ENCODE results near the gene JAZF1. TPM values are rescaled to one million over a fixed set of nuclear protein-coding genes. Genes with fewer than 3 reads are reported as not detected.

Gene JAZF1
- total RNA-seq, 1 experiment from 2014 or later, result 14.2 TPM

DNA sequence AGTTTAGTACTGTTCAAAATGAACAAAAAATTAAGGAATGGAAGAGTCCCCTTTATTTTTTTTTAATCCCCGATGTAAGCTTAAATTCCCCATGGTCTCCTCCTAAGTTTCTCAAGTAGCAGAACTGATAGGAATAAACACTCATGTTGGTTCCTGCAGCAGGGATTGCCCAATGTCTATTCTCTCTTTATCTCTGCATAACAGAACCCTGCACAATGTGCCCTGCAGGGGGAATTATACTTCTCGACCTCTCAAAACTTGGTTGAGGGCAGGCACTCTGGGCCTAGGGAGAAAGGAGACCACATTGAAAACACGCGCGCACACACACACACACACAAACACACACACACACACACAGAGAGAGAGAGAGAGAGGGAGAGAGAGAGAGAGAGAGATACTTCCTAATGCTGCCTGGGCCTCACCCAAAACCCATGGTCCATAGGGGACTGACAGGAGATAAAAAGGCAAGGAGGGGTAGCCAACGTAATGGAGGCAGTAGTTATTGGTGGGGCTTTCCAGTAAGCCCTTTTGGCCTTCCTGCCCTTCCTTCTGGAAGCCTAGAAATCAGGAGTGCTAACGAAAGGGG is 22.7 kb downstream of the JAZF1 start:
- ChIA-PET POLR2A (interaction anchor here (0.7 to 1.2 kb wide), 6 partner anchors 9 to 29 kb away, joined by 3 to 5 read pairs (median 3); no protein-coding TSS in a partner anchor), CTCF (interaction anchor here (1.7 kb wide), 1 partner anchor 9 kb away, joined by 4 read pairs; no protein-coding TSS in a partner anchor)
- H3K4me3 Mint-ChIP-seq (ENCODE audit: unreplicated experiment), result no peak overlapping the region
- BruUV-seq (replicated peaks), result no TSS peak
- H3K27ac Mint-ChIP-seq (ENCODE audit: low read depth, unreplicated experiment), result no peak overlapping the region
- H3K4me1 Mint-ChIP-seq (ENCODE audit: insufficient read depth, unreplicated experiment), result peaks cover 36% of the 10 kb centered on the region
- no peak for DNase-seq (ENCODE audit: unreplicated experiment)
- no peaks in the 10 kb centered on the region for H3K27me3 Mint-ChIP-seq (ENCODE audit: insufficient read depth, unreplicated experiment)
- H3K36me3 Mint-ChIP-seq (ENCODE audit: insufficient read depth, unreplicated experiment), result no peaks in the 10 kb centered on the region
- TF ChIP-seq, protein P1, sequence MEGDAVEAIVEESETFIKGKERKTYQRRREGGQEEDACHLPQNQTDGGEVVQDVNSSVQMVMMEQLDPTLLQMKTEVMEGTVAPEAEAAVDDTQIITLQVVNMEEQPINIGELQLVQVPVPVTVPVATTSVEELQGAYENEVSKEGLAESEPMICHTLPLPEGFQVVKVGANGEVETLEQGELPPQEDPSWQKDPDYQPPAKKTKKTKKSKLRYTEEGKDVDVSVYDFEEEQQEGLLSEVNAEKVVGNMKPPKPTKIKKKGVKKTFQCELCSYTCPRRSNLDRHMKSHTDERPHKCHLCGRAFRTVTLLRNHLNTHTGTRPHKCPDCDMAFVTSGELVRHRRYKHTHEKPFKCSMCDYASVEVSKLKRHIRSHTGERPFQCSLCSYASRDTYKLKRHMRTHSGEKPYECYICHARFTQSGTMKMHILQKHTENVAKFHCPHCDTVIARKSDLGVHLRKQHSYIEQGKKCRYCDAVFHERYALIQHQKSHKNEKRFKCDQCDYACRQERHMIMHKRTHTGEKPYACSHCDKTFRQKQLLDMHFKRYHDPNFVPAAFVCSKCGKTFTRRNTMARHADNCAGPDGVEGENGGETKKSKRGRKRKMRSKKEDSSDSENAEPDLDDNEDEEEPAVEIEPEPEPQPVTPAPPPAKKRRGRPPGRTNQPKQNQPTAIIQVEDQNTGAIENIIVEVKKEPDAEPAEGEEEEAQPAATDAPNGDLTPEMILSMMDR (IDR thresholded peaks at IDR 0.05; ENCODE audit: unreplicated experiment), result no peak
- intact Hi-C loops (cut with micrococcal nuclease), result no loop called here
- H3K9me3 Mint-ChIP-seq (ENCODE audit: unreplicated experiment), result no peaks in the 10 kb centered on the region

DNA sequence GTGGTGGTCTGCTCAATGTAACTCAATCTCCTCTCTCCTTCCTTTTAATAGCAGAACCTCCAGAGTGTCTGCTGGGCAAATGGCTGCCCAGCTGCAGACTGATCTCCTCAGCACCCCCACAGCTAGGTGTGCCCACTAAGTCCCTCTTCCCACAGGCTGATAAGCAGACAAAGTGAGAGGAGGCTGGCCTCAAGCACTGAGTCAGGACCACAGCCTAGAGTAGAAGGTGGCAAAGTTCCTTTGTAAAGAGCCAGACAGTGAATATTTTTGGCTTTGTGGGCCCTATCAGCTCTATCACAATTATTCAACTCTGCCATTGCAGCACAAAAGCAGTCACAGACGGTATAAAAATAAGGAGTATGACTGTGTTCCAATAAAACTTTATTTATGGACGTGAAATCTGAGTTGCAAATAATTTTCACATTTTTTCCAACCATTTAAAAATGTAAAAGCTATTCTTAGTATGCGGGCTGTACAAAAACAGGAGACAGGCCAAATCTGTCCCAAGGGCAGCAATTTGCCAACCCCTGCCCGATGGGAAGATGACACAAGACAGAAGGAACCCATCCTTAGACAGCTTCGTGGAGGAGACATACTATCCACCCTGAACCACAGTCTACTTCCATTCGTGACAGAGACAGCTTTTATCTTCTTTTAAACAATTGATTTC is 23.4 kb downstream of the JAZF1 start:
- intact Hi-C loops (cut with micrococcal nuclease), result no loop called here
- H3K4me1 Mint-ChIP-seq (ENCODE audit: insufficient read depth, unreplicated experiment), result peaks cover 40% of the 10 kb centered on the region
- BruUV-seq (replicated peaks), result no TSS peak
- H3K36me3 Mint-ChIP-seq (ENCODE audit: insufficient read depth, unreplicated experiment), result no peaks in the 10 kb centered on the region
- POLR2A ChIA-PET, result interaction anchor here (1.0 to 1.2 kb wide), 3 partner anchors 10 to 28 kb away, joined by 3 to 5 read pairs (median 4); no protein-coding TSS in a partner anchor
- CTCF ChIA-PET, result interaction anchor here (0.5 to 1.7 kb wide), 2 partner anchors 10 to 923 kb away, joined by 4 read pairs; no protein-coding TSS in a partner anchor
- DNase-seq (ENCODE audit: unreplicated experiment), result no peak
- TF ChIP-seq, protein P1 (IDR thresholded peaks at IDR 0.05; ENCODE audit: unreplicated experiment), result no peak
- no peak overlapping the region for H3K4me3 Mint-ChIP-seq (ENCODE audit: unreplicated experiment)
- H3K27ac Mint-ChIP-seq (ENCODE audit: low read depth, unreplicated experiment), result no peak overlapping the region
- no peaks in the 10 kb centered on the region for H3K27me3 Mint-ChIP-seq (ENCODE audit: insufficient read depth, unreplicated experiment)
- no peaks in the 10 kb centered on the region for H3K9me3 Mint-ChIP-seq (ENCODE audit: unreplicated experiment)

DNA sequence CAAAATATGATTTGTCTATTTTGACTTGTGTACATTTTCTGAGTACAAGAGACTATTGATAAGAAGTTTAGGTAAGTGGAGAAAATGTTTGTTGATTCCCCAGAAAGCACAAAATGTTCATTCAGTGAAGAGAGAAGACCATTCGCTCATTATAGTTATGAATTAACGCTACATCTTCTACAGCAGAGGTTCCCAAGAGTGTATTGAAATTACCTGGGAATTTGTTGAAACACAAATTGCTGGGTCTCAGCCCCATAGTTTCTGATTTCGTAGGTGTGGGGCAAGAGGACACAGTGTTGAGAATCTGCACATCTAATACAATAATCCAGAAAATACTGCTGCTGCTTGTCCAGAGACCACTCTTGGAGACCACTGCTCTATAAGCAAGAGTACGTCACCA is 24.2 kb downstream of the JAZF1 start:
- no peaks in the 10 kb centered on the region for H3K36me3 Mint-ChIP-seq (ENCODE audit: insufficient read depth, unreplicated experiment)
- DNase-seq (ENCODE audit: unreplicated experiment), result no peak
- H3K27me3 Mint-ChIP-seq (ENCODE audit: insufficient read depth, unreplicated experiment), result no peaks in the 10 kb centered on the region
- no peaks in the 10 kb centered on the region for H3K9me3 Mint-ChIP-seq (ENCODE audit: unreplicated experiment)
- ChIA-PET POLR2A (no interaction called here), CTCF (no interaction called here)
- TF ChIP-seq, protein P1 (IDR thresholded peaks at IDR 0.05; ENCODE audit: unreplicated experiment), result no peak
- H3K4me1 Mint-ChIP-seq (ENCODE audit: insufficient read depth, unreplicated experiment), result peaks cover 44% of the 10 kb centered on the region
- H3K27ac Mint-ChIP-seq (ENCODE audit: low read depth, unreplicated experiment), result no peak overlapping the region
- intact Hi-C loops (cut with micrococcal nuclease), result no loop called here
- peak overlapping the region; percentile 10 for H3K4me3 Mint-ChIP-seq (ENCODE audit: unreplicated experiment)
- BruUV-seq (replicated peaks), result no TSS peak

DNA sequence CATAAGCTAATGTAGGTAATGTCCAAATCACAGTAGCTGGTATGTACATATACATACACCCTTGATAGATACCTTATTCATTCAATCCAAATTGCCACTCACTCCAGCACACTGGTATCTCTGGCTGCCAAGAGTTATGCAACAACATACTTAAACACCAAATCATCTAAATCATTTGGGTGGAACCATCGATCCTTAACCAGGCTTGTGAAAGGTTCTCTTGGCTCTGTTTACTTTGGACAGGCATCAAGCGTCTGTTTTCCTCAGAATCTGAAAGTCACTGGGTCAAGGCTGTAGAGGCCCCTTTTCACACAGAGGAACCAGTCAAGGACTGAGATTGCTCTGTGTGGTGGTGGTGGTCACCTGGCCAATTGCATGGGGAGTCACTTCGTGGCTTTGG is 24.6 kb downstream of the JAZF1 start:
- peaks cover 44% of the 10 kb centered on the region for H3K4me1 Mint-ChIP-seq (ENCODE audit: insufficient read depth, unreplicated experiment)
- TF ChIP-seq, protein P1 (IDR thresholded peaks at IDR 0.05; ENCODE audit: unreplicated experiment), result no peak
- no TSS peak for BruUV-seq (replicated peaks)
- DNase-seq (ENCODE audit: unreplicated experiment), result peak; percentile 88
- no peaks in the 10 kb centered on the region for H3K27me3 Mint-ChIP-seq (ENCODE audit: insufficient read depth, unreplicated experiment)
- H3K36me3 Mint-ChIP-seq (ENCODE audit: insufficient read depth, unreplicated experiment), result no peaks in the 10 kb centered on the region
- intact Hi-C loops (cut with micrococcal nuclease), result no loop called here
- peak overlapping the region; percentile 10 for H3K4me3 Mint-ChIP-seq (ENCODE audit: unreplicated experiment)
- ChIA-PET CTCF (no interaction called here), POLR2A (interaction anchor here (1.8 kb wide), 1 partner anchor 9 kb away, joined by 5 read pairs; no protein-coding TSS in a partner anchor)
- no peaks in the 10 kb centered on the region for H3K9me3 Mint-ChIP-seq (ENCODE audit: unreplicated experiment)
- H3K27ac Mint-ChIP-seq (ENCODE audit: low read depth, unreplicated experiment), result no peak overlapping the region

Measured in MCF 10A (cell line).